PFSK-1 (cell line): ENCODE data around the gene NSMF.

Source experiments
- FOXP2 ChIP-seq: optimal IDR thresholded peaks from 2 replicates; pipeline ENCODE3; 2011; ENCODE audit warnings: borderline replicate concordance, control low read depth, inconsistent platforms; ENCODE audit not compliant: insufficient read depth; ENCODE audit errors: extremely low read length, extremely low read depth
- POLR2AphosphoS5 ChIP-seq: IDR thresholded peaks from 2 replicates; pipeline ENCODE4 v1.6.1; 2012; ENCODE audit warnings: low read depth, mild to moderate bottlenecking, control low read depth, low read length, moderate library complexity
- REST ChIP-seq, 2 experiments: IDR thresholded peaks; 2 replicates each; pipeline versions ENCODE4 v1.6.1 to v1.8.0; 2011 to 2012; ENCODE audit warnings: low read depth in 2 of 2, low read length in 2 of 2, control low read depth in 1 of 2, inconsistent platforms in 1 of 2, mild to moderate bottlenecking in 1 of 2, moderate library complexity in 1 of 2; ENCODE audit not compliant: insufficient read depth in 1 of 2
- SIN3A ChIP-seq: IDR thresholded peaks from 2 replicates; pipeline ENCODE4 v1.6.1; 2012; ENCODE audit warnings: mild to moderate bottlenecking, low read length, moderate library complexity, borderline replicate concordance; ENCODE audit not compliant: insufficient read depth
- TAF1 ChIP-seq: IDR thresholded peaks from 2 replicates; pipeline ENCODE4 v1.6.1; 2012; ENCODE audit warnings: low read length, control low read depth, borderline replicate concordance; ENCODE audit not compliant: insufficient read depth

NSMF gene

GRCh38 chr9:137441935-137442321 is 17.2 kb downstream of the NSMF start:
- TF ChIP-seq FOXP2 (no peak), SIN3A (no peak), TAF1 (no peak), REST (IDR thresholded peaks at IDR 0.05; ENCODE audit: insufficient read depth in 1 of 2, low read depth in 2 of 2, low read length in 2 of 2) (no peak), POLR2AphosphoS5 (no peak)

GRCh38 chr9:137441289-137441934 is 17.7 kb downstream of the NSMF start, which contains the start of gene ENTPD8:
ENTPD8 (minus strand) TSS chr9:137441357; CDS start chr9:137438285, 3,072 bp downstream.
- TF ChIP-seq REST (IDR thresholded peaks at IDR 0.05; ENCODE audit: insufficient read depth in 1 of 2, low read depth in 2 of 2, low read length in 2 of 2), result no peak
- no peak; the same call in 1 of the 2 replicates for TF ChIP-seq SIN3A
- TF ChIP-seq FOXP2, result no peak
- TF ChIP-seq POLR2AphosphoS5, result no peak
- no peak for TF ChIP-seq TAF1

GRCh38 chr9:137439158-137439714 is 19.9 kb downstream of the NSMF start:
- TF ChIP-seq FOXP2 (no peak), REST (IDR thresholded peaks at IDR 0.05; ENCODE audit: insufficient read depth in 1 of 2, low read depth in 2 of 2, low read length in 2 of 2) (no peak), POLR2AphosphoS5 (no peak), SIN3A (no peak), TAF1 (no peak)

GRCh38 chr9:137438591-137439157 is 20.5 kb downstream of the NSMF start:
- no peak for TF ChIP-seq REST (IDR thresholded peaks at IDR 0.05; ENCODE audit: insufficient read depth in 1 of 2, low read depth in 2 of 2, low read length in 2 of 2)
- TF ChIP-seq SIN3A, result no peak
- TF ChIP-seq TAF1, result no peak
- TF ChIP-seq POLR2AphosphoS5, result no peak
- TF ChIP-seq FOXP2, result no peak
